ENCODE data around the gene S1PR3. TPM values are rescaled to one million over a fixed set of nuclear protein-coding genes. Genes with fewer than 3 reads are reported as not detected.

The S1PR3 gene
- total RNA-seq, 1 donor from 2014 or later = 3.0 TPM

DNA sequence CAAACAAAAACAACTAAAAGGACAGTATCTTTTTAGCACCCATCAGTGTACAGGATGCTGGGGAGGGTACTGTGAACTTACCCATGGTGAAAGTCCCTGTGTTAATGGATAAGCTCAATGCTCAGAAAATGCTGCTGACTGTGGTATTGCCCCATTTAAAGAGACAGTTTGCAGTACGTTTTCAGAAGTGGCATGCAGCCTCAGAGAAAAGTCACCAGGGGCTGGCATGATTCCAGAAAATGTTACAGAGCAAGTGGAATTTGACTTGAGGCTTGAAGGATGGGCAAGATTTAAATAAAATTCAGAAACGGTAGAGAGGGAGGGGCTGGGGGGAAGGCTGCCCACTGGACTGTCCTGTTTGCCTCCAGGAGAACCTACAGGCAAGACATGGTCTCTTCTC lies 7.2 kb downstream of the S1PR3 start:
- H3K4me3 Mint-ChIP-seq = no peak overlapping the region
- H3K9me3 Mint-ChIP-seq = no peaks in the 10 kb centered on the region
- DNase-seq (ENCODE audit: low spot score) = no peak
- H3K4me1 Mint-ChIP-seq (ENCODE audit: low read depth) = peaks cover 6% of the 10 kb centered on the region
- H3K36me3 Mint-ChIP-seq (ENCODE audit: low read depth) = no peaks in the 10 kb centered on the region
- no peak overlapping the region for H3K27ac Mint-ChIP-seq
- intact Hi-C loops (cut with micrococcal nuclease) = no loop called here
- peaks cover 20% of the 10 kb centered on the region for H3K27me3 Mint-ChIP-seq (ENCODE audit: insufficient read depth)

DNA sequence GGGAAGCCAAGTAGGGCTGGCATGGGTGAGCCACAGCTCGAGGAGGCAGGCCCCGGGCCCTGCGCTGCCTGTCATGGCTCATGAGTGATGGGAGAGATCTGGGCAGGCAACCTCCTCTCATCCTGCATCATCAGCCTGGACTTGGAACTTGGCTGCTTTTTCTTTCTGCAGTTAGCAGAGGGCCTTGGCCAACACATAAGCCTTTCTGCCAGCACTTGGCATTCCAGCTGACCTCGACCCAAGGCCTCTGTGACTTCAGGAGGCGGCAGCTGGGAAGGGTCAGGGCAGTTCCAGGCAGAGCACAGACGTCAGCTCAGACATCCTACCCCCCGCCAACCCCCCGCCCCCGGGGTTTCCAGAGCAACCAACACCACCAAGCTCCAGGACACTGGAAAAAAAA lies 7.6 kb downstream of the S1PR3 start:
- H3K9me3 Mint-ChIP-seq = no peaks in the 10 kb centered on the region
- no peak for DNase-seq (ENCODE audit: low spot score)
- H3K4me3 Mint-ChIP-seq = no peak overlapping the region
- intact Hi-C loops (cut with micrococcal nuclease) = no loop called here
- H3K27ac Mint-ChIP-seq = no peak overlapping the region
- peaks cover 20% of the 10 kb centered on the region for H3K27me3 Mint-ChIP-seq (ENCODE audit: insufficient read depth)
- no peaks in the 10 kb centered on the region for H3K36me3 Mint-ChIP-seq (ENCODE audit: low read depth)
- peaks cover 6% of the 10 kb centered on the region for H3K4me1 Mint-ChIP-seq (ENCODE audit: low read depth)

DNA sequence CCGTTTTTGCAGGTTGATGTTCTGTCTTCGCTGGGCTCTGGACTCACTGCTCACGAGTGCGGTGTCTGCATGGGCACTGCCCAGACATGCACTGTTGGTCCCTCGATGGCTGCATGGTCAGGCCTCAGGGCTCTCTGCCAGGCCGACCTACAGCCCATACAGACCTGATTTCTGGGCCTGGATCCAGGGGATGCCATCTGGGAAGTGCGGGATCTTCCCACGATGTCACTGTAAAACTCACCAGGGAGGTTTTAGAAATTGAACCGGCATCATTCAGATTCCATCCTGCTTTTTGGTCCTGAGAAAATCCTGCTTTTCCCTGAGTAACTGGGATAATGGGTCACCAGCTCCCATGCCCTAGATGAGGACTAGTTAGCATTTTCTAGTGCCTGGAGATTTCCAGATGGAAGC lies 9.1 kb downstream of the S1PR3 start:
- intact Hi-C loops (cut with micrococcal nuclease) = loop anchor here (2.0 to 5.0 kb wide), 2 partner anchors 893 to 1050 kb away; no protein-coding TSS in a partner anchor
- Mint-ChIP-seq H3K27ac (no peak overlapping the region), H3K4me1 (ENCODE audit: low read depth) (peaks cover 6% of the 10 kb centered on the region), H3K36me3 (ENCODE audit: low read depth) (no peaks in the 10 kb centered on the region), H3K9me3 (no peaks in the 10 kb centered on the region), H3K27me3 (ENCODE audit: insufficient read depth) (peaks cover 16% of the 10 kb centered on the region), H3K4me3 (no peak overlapping the region)
- DNase-seq (ENCODE audit: low spot score) = no peak

DNA sequence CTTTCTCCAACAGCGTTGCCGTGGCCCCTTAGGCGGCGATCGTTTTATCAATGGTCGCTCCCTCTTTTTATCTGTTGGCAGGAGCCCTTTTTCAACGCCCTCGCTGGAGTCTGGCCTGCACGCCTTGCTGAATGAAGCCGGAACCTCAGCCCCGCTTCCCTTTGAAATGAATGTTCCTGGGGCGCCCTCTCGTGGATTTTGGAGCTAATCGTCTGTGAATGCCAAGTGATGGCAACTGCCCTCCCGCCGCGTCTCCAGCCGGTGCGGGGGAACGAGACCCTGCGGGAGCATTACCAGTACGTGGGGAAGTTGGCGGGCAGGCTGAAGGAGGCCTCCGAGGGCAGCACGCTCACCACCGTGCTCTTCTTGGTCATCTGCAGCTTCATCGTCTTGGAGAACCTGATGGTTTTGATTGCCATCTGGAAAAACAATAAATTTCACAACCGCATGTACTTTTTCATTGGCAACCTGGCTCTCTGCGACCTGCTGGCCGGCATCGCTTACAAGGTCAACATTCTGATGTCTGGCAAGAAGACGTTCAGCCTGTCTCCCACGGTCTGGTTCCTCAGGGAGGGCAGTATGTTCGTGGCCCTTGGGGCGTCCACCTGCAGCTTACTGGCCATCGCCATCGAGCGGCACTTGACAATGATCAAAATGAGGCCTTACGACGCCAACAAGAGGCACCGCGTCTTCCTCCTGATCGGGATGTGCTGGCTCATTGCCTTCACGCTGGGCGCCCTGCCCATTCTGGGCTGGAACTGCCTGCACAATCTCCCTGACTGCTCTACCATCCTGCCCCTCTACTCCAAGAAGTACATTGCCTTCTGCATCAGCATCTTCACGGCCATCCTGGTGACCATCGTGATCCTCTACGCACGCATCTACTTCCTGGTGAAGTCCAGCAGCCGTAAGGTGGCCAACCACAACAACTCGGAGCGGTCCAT lies 10.0 kb downstream of the S1PR3 start:
- peaks cover 16% of the 10 kb centered on the region for H3K27me3 Mint-ChIP-seq (ENCODE audit: insufficient read depth)
- no peaks in the 10 kb centered on the region for H3K36me3 Mint-ChIP-seq (ENCODE audit: low read depth)

DNA sequence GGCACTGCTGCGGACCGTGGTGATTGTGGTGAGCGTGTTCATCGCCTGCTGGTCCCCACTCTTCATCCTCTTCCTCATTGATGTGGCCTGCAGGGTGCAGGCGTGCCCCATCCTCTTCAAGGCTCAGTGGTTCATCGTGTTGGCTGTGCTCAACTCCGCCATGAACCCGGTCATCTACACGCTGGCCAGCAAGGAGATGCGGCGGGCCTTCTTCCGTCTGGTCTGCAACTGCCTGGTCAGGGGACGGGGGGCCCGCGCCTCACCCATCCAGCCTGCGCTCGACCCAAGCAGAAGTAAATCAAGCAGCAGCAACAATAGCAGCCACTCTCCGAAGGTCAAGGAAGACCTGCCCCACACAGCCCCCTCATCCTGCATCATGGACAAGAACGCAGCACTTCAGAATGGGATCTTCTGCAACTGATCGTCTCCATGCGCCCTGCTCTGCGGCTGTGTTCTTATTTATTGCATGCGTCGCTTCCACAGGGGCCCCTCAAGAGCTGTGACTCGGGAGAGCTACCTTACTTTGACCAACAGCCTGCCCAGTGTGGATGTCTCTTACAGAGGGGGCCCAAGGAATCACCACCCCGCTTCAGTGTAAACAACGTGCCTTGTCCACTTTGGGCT lies 10.8 kb downstream of the S1PR3 start:
- intact Hi-C loops (cut with micrococcal nuclease) = loop anchor here (1.0 to 5.0 kb wide), 4 partner anchors 342 to 1051 kb away; no protein-coding TSS in a partner anchor
- Mint-ChIP-seq H3K27ac (no peak overlapping the region), H3K4me1 (ENCODE audit: low read depth) (peaks cover 6% of the 10 kb centered on the region), H3K36me3 (ENCODE audit: low read depth) (no peaks in the 10 kb centered on the region), H3K4me3 (no peak overlapping the region), H3K27me3 (ENCODE audit: insufficient read depth) (peaks cover 16% of the 10 kb centered on the region), H3K9me3 (no peaks in the 10 kb centered on the region)
- DNase-seq (ENCODE audit: low spot score) = no peak

More for the DNA sequence above, 10.0 kb downstream of the S1PR3 start:
- intact Hi-C loops (cut with micrococcal nuclease) = loop anchor here (1.0 to 5.0 kb wide), 4 partner anchors 341 to 1050 kb away; no protein-coding TSS in a partner anchor
- Mint-ChIP-seq H3K4me1 (ENCODE audit: low read depth) (peaks cover 6% of the 10 kb centered on the region), H3K9me3 (no peaks in the 10 kb centered on the region), H3K4me3 (no peak overlapping the region), H3K27ac (no peak overlapping the region)
- DNase-seq (ENCODE audit: low spot score) = peak; percentile 58

DNA sequence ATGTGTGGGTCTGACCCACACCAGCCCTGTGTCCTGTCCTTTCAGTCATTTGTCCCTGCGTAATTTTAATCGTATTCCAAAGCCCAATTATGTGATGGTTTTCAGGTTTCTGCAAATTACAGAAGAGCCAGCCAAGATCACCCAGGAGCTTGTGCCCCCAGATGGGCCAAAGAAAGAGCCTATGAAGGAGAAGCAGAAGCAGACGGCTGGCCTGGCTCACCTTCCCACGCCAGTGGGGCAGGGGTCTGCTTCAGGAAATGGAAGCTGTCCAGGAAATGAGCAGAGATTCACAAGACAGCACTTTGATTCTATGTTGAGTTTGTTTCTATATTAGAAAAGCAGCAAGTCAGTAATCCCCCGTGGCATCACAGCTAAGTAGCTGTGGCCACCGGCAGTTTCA lies 11.7 kb downstream of the S1PR3 start:
- intact Hi-C loops (cut with micrococcal nuclease) = loop anchor here (5.0 kb wide), 1 partner anchor 896 kb away; no protein-coding TSS in a partner anchor
- Mint-ChIP-seq H3K9me3 (no peaks in the 10 kb centered on the region), H3K4me3 (no peak overlapping the region), H3K36me3 (ENCODE audit: low read depth) (no peaks in the 10 kb centered on the region), H3K4me1 (ENCODE audit: low read depth) (peaks cover 6% of the 10 kb centered on the region), H3K27ac (no peak overlapping the region), H3K27me3 (ENCODE audit: insufficient read depth) (peaks cover 14% of the 10 kb centered on the region)
- no peak for DNase-seq (ENCODE audit: low spot score)

DNA sequence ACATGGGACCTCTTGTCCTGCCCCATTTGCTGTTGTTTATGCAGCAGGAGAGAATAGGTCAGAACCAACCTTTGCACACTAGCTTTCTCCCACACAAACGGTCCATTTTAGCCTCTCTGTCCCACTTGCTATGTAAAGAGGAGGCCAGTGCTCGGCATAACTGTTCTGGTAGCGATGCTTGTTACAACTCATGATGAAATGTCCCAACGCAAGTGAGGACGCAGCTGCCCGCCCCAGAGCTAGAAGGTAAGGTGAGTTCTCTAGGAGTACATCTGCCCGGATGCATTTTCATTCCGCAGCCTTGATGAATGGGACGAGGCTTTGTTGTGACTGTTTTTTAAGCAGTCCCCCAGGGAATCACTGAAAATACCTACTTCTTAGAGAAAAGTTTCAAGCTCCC lies 14.1 kb downstream of the S1PR3 start:
- Mint-ChIP-seq H3K27me3 (ENCODE audit: insufficient read depth) (peaks cover 13% of the 10 kb centered on the region), H3K27ac (no peak overlapping the region)

DNA sequence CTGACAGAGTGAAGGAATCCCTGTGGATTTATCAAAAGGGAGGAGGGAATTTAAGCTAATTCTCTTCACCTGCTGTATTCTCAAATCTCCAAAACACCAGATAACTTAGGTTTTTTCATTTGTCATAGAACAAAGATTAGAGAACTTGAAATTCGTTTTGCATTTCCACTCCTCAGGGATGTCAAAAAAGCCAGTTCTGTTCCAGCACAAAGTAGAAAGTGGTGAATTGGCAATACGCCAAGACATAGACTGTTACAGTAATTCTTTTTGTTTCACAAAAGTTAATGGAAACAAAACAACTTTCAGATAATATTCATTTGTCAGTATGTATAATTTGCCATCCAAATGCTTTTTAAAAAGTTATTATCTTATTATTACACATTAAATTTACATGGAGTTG lies 15.0 kb downstream of the S1PR3 start:
- no peak for DNase-seq (ENCODE audit: low spot score)
- Mint-ChIP-seq H3K36me3 (ENCODE audit: low read depth) (no peaks in the 10 kb centered on the region), H3K27ac (no peak overlapping the region), H3K9me3 (no peaks in the 10 kb centered on the region), H3K4me3 (no peak overlapping the region), H3K4me1 (ENCODE audit: low read depth) (no peaks in the 10 kb centered on the region), H3K27me3 (ENCODE audit: insufficient read depth) (peaks cover 9% of the 10 kb centered on the region)
- intact Hi-C loops (cut with micrococcal nuclease) = no loop called here

More for the DNA sequence above, 14.1 kb downstream of the S1PR3 start:
- DNase-seq (ENCODE audit: low spot score) = no peak
- Mint-ChIP-seq H3K4me1 (ENCODE audit: low read depth) (peaks cover 6% of the 10 kb centered on the region), H3K36me3 (ENCODE audit: low read depth) (no peaks in the 10 kb centered on the region), H3K9me3 (no peaks in the 10 kb centered on the region), H3K4me3 (no peak overlapping the region)
- intact Hi-C loops (cut with micrococcal nuclease) = no loop called here

DNA sequence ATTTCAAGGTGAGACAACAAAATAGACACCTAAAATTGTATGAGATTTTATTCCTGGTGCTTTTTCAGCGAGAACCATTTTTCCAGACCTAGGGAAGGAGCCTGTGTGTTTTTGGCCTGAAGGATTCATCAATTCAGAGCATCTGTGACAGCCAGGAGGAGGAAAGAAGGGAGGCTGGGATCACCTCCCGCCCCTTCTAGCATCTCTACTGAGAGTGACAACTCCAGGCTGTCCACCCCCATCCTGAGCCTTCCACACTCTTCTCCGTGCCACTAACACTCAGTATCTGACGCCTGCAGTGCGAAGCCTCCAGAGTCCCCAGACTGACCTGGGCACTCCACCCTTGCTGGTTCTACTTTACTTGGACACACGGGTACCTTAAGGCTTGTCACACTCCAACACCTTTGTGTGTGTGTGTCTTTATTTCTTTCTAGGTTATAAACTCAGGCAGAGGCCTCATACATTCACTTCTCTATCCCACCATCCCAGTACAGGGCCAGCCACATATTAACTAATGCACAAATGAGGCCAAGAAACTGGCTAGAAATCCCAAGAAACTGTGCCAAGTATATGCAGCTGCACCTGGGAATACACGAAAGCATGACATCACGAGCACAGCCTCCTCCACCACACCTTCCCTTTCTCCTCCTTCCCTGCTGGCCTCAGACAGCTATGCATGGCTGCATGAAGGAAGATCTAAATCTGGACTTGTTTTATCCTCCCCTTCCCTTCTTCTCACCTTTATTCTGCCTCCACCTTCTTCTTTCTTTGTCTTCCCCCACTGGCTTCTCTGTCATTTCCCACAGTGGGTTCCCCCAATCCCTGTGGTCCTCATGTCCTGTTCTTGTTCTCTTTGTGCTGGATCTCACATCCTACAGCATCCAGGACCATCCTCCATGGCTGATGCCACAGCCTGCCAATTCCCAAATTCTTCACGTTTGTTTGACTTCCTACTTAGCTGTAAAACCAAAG lies 16.0 kb downstream of the S1PR3 start:
- no peak for DNase-seq (ENCODE audit: low spot score)
- Mint-ChIP-seq H3K36me3 (ENCODE audit: low read depth) (no peaks in the 10 kb centered on the region), H3K27ac (no peak overlapping the region), H3K27me3 (ENCODE audit: insufficient read depth) (peaks cover 5% of the 10 kb centered on the region), H3K9me3 (no peaks in the 10 kb centered on the region), H3K4me3 (no peak overlapping the region), H3K4me1 (ENCODE audit: low read depth) (no peaks in the 10 kb centered on the region)
- intact Hi-C loops (cut with micrococcal nuclease) = no loop called here

DNA sequence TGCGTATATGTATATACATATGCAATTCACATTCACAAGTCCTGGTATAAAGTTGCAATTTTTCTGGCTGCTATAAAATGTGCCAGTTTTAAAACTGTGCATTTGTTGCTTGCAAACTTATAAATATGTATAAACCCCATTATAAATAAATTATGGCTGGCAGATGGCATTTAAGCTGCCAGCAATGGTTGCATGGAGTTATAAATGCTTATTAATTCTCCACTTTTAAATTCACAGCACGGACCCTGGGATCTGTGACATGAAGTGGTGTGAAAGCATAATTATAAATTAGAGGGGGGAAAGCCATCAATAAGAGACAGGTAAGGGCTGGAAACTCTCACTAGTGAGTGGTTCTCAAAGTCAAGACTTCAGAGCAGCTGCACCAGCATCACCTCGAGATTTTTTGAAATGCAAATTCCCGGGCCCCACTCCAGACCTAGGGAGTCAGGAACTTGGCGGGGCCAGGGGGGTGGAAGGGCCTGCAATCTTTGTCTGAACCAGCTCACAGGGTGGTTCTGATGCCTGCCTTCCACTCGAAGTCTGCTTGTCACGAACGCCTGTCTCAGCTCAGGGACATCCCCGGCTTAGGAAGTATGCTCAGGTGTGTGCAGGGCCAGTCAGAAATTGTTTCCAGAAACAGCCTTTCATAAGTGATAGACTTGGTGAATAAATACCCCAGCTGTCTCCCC lies 16.9 kb downstream of the S1PR3 start:
- H3K4me1 Mint-ChIP-seq (ENCODE audit: low read depth) = no peaks in the 10 kb centered on the region

DNA sequence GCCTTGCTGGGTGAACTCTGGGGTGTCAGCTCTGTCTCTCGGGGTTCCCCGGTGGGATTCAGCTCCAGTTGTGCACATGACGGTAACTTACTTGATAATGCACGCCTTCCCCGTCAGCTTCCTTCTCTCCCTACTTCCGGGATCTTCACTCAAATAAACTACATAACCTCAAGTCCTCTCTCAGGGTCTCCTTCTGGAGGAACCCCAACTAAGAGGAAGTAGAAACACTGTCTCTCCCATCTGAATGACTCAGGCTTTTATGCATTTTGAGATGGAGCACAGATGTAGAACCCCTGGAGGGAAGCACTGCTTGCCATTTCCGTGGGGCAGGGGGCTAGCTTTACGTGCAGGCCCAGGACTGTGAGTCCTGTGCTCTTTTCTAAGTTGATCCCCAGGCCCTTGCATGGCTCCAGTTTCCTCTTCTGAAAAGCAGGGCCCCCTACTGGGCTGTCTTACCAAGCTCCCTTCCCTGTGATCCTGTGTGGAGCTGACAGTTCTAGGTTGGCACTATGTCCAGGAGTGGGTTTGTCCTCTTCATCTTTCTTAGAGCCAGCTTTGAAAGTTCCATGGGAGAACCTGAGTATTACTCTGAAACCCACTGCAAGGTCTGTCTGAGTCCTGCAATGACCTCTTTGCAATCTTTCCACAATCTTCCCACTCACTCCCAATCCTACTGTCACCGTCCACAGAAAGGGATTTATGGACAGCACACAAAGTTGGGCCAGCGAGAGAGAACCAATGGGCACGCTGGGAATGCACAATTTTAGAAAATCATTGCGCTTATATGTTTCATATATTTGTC lies 17.7 kb downstream of the S1PR3 start:
- Mint-ChIP-seq H3K4me3 (no peak overlapping the region), H3K4me1 (ENCODE audit: low read depth) (no peaks in the 10 kb centered on the region), H3K27ac (no peak overlapping the region), H3K9me3 (no peaks in the 10 kb centered on the region), H3K36me3 (ENCODE audit: low read depth) (no peaks in the 10 kb centered on the region), H3K27me3 (ENCODE audit: insufficient read depth) (no peaks in the 10 kb centered on the region)
- intact Hi-C loops (cut with micrococcal nuclease) = no loop called here
- DNase-seq (ENCODE audit: low spot score) = no peak

More for the DNA sequence above, 16.9 kb downstream of the S1PR3 start:
- intact Hi-C loops (cut with micrococcal nuclease) = no loop called here
- no peak for DNase-seq (ENCODE audit: low spot score)
- H3K36me3 Mint-ChIP-seq (ENCODE audit: low read depth) = no peaks in the 10 kb centered on the region
- H3K27ac Mint-ChIP-seq = no peak overlapping the region
- no peak overlapping the region for H3K4me3 Mint-ChIP-seq
- H3K9me3 Mint-ChIP-seq = no peaks in the 10 kb centered on the region
- peaks cover 5% of the 10 kb centered on the region for H3K27me3 Mint-ChIP-seq (ENCODE audit: insufficient read depth)

Data from activated T-helper 1 cell treated with anti-CD3 and anti-CD28 coated beads, Interleukin-12 subunit alpha, Interleukin-12 subunit beta, Interleukin-2, Interleukin-4 antibody, amounts not matched to agents 30 ng/mL and 10 ng/mL and 1 ng/mL, durations not matched to agents 14 hours and 24 hours and 36 hours (primary cell).